ENCODE results near the gene SZRD1. TPM values are rescaled to one million over a fixed set of nuclear protein-coding genes. Genes with fewer than 3 reads are reported as not detected.

SZRD1 gene
- total and polyA plus RNA-seq, 2 donors (not counting 1 experiment from before 2014, with no cell fraction given) = 92.4 to 110 TPM

DNA sequence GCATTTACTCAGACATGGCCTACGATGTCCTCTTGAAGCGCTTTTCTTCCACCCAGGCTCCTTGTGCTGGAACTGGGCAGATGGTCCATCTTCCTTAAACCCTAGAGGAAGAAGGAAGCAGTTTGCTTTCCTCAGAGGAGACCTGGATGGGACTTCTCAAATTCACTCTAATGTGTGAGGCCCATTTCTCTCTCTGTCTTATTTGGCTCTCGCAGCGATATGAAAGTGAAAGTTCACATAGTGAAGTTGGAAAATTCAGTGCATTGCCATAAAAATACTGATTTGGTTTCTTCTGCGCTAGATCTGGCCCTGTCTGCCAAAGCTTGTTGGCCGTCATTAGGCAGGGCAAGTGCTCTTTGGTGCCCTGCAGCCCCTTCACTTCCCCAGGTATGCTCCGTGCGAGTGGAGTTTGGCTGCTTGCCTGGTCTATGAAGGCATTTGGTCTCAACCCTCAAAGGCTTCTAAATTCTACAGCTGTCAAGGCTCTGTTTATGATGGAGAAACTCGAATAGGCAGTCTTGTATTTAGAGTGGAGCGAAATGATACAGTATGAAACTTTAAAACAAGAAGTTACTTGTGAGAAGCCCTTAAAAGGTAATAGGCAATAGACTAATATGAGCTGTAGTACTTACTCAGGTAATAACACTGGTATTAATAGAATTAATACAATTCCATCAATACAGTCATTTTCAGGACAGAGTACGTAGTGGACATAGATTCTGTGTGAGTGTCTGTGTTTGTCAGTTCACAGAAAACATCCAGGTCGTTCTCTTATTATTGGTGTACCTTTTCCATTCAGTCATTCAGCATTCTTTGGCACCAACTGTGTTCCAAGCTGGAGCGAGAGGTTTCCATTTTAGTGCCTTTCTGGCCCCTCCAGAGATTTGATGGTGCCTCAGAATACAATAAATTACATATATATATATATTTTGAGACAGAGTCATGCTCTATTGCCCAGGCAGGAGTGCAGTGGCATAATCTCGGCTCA is 20.5 kb downstream of the SZRD1 start:
- Histone ChIP-seq H3K27me3 (replicated peaks in 1 of 4; ENCODE audit: control extremely low read depth in 1 of 4, control insufficient read depth in 3 of 4, insufficient read depth in 4 of 4, low read length in 3 of 4) (no peaks in the 10 kb centered on the region), H3K4me1 (ENCODE audit: control insufficient read depth in 2 of 2, insufficient read depth in 2 of 2, low read length in 2 of 2) (peaks cover 61 to 67% of the 10 kb centered on the region in 2 donors), H3K36me3 (replicated peaks in 1 of 2; ENCODE audit: control extremely low read depth in 1 of 2, control insufficient read depth in 1 of 2, extremely low read depth in 1 of 2, insufficient read depth in 2 of 2, low read length in 1 of 2) (peaks cover 1 to 29% of the 10 kb centered on the region in 2 experiments), H3K9ac (ENCODE audit: low read length) (peak overlapping the region; percentile 56), H3K9me3 (ENCODE audit: control extremely low read depth in 1 of 3, control insufficient read depth in 2 of 3, insufficient read depth in 1 of 3, low read length in 2 of 3) (no peaks in the 10 kb centered on the region), H4K20me1 (ENCODE audit: control insufficient read depth, insufficient read depth, low read length, poor library complexity, severe bottlenecking) (peaks cover 92% of the 10 kb centered on the region), H2AFZ (ENCODE audit: insufficient read depth, low read depth, low read length, poor library complexity, severe bottlenecking) (no peak overlapping the region), H3K79me2 (ENCODE audit: control insufficient read depth, insufficient read depth, low read length) (peaks cover 95% of the 10 kb centered on the region), H3K4me2 (replicated peaks; ENCODE audit: low read depth, low read length, poor library complexity, severe bottlenecking) (peak overlapping the region; percentile 78), H3K4me3 (ENCODE audit: control extremely low read depth in 1 of 5, extremely low read depth in 1 of 5, insufficient read depth in 1 of 5, low read depth in 2 of 5, low read length in 4 of 5) (peak overlapping the region in 3 of 5 experiments; percentile 23 to 64 (median 39)), H3K27ac (ENCODE audit: low read length in 2 of 2) (peak overlapping the region; percentile 66 to 76)
- ATAC-seq (ENCODE audit: low read depth) (peak; percentile 48), DNase-seq (peak; percentile 57)
- Mint-ChIP-seq H3K27ac (peak overlapping the region; percentile 71), H3K9me3 (ENCODE audit: insufficient read depth) (no peaks in the 10 kb centered on the region), H3K27me3 (no peaks in the 10 kb centered on the region), H3K4me3 (peak overlapping the region; percentile 73), H3K4me1 (peaks cover 75% of the 10 kb centered on the region)
- intact Hi-C loops (cut with micrococcal nuclease) = loop anchor here (1.0 kb wide), 1 partner anchor 20 kb away; the partner anchor contains the start of gene SZRD1
- WGBS (ENCODE audit: insufficient coverage) = 33% methylated on average over 6 of the region's 14 CpGs
- ChIA-PET CTCF (interaction anchor here (0.6 to 1.7 kb wide), 4 partner anchors 22 to 74 kb away, joined by 3 to 8 read pairs (median 4); partner anchors contain the start of gene NECAP2), POLR2A (interaction anchor here (0.6 to 1.5 kb wide), 3 partner anchors 19 to 861 kb away, joined by 3 to 5 read pairs (median 3); partner anchors contain the start of gene DNAJC16)
- no peak for TF ChIP-seq EZH2 (IDR thresholded peaks at IDR 0.05; ENCODE audit: borderline replicate concordance, insufficient read depth, low read depth, low read length, poor library complexity, severe bottlenecking)
- no peak for TF ChIP-seq CTCF (IDR thresholded peaks at IDR 0.05)

All from B cell (primary cell).